HEK293 (cell line): ENCODE results near the gene AMELY.

ENCODE experiments used
- CTCF ChIA-PET: fragments of 350-600 bp; formaldehyde crosslinking; extraction: SDS; loops from one replicate; lab custom pipeline; 2021; ENCODE audit warnings: antibody characterized with exemption; lab: Yijun Ruan, JAX
- POLR2A ChIA-PET: fragments of 300-600 bp; formaldehyde crosslinking; extraction: SDS; loops from one replicate; lab custom pipeline; 2020; ENCODE audit warnings: antibody characterized with exemption, inconsistent platforms; lab: Yijun Ruan, JAX
- H3K27ac ChIP-seq: fragments of 200-500 bp; sonication (Bioruptor generic); 2 replicates; pipeline ENCODE4 v1.5.1; 2014; ENCODE audit warnings: low read depth, low read length, control low read depth, inconsistent platforms; ENCODE audit errors: extremely low read depth
- H3K36me3 ChIP-seq, 2 experiments: fragments of 200-500 bp in 1 of 2; sonication (Bioruptor generic) in 1 of 2; 1 replicate in 1 of 2; 2 replicates in 1 of 2; pipeline ENCODE4 v1.5.1; 2014 to 2017; ENCODE audit warnings: inconsistent platforms in 2 of 2, low read length in 2 of 2; ENCODE audit not compliant: control insufficient read depth in 2 of 2, insufficient read depth in 1 of 2
- H3K4me1 ChIP-seq: fragments of 200-500 bp; sonication (Bioruptor generic); 2 replicates; pipeline ENCODE4 v1.5.1; 2014; ENCODE audit warnings: mild to moderate bottlenecking, low read length, inconsistent platforms; ENCODE audit not compliant: control insufficient read depth, insufficient read depth
- H3K4me3 ChIP-seq: 2 replicates; pipeline ENCODE4 v1.5.1; 2011; ENCODE audit warnings: low read depth, mild to moderate bottlenecking, control low read depth, low read length, moderate library complexity
- H3K9me3 ChIP-seq: fragments of 200-500 bp; sonication (Bioruptor generic); 2 replicates; pipeline ENCODE4 v1.5.1; 2014; ENCODE audit warnings: low read depth, low read length, inconsistent platforms; ENCODE audit not compliant: control insufficient read depth, insufficient read depth
- GLI4 ChIP-seq: fragments of 450-650 bp; formaldehyde crosslinking; IDR thresholded peaks from 2 replicates; pipeline ENCODE4 v1.5.1; 2016; ENCODE audit warnings: missing biosample characterization, missing genetic modification characterization
- KLF7 ChIP-seq: fragments of 450-650 bp; formaldehyde crosslinking; IDR thresholded peaks from 2 replicates; pipeline ENCODE4 v1.5.1; 2016; ENCODE audit warnings: missing biosample characterization, missing genetic modification characterization, borderline replicate concordance
- KLF8 ChIP-seq: fragments of 450-650 bp; formaldehyde crosslinking; IDR thresholded peaks from 2 replicates; pipeline ENCODE4 v1.5.1; 2016; ENCODE audit warnings: missing biosample characterization, missing genetic modification characterization
- MYNN ChIP-seq: fragments of 450-650 bp; formaldehyde crosslinking; IDR thresholded peaks from 2 replicates; pipeline ENCODE4 v1.5.1; 2016; ENCODE audit warnings: missing biosample characterization, missing genetic modification characterization, borderline replicate concordance
- PRDM10 ChIP-seq: fragments of 450-650 bp; formaldehyde crosslinking; IDR thresholded peaks from 2 replicates; pipeline ENCODE4 v1.5.1; 2016; ENCODE audit warnings: missing biosample characterization, missing genetic modification characterization
- PRDM4 ChIP-seq: fragments of 450-650 bp; formaldehyde crosslinking; IDR thresholded peaks from 2 replicates; pipeline ENCODE4 v1.5.1; 2017; ENCODE audit warnings: missing biosample characterization, missing genetic modification characterization
- SALL2 ChIP-seq: fragments of 450-650 bp; formaldehyde crosslinking; IDR thresholded peaks from 2 replicates; pipeline ENCODE4 v1.5.0; 2017; ENCODE audit warnings: missing biosample characterization, mild to moderate bottlenecking, missing genetic modification characterization, borderline replicate concordance
- SETDB1 ChIP-seq: IDR thresholded peaks from one replicate; pipeline ENCODE4 v1.6.1; 2017; ENCODE audit warnings: mild to moderate bottlenecking, low read length, moderate library complexity, mixed read lengths; ENCODE audit not compliant: insufficient read length
- TSHZ1 ChIP-seq: fragments of 450-650 bp; formaldehyde crosslinking; IDR thresholded peaks from 2 replicates; pipeline ENCODE4 v1.5.1; 2016; ENCODE audit warnings: missing biosample characterization, missing genetic modification characterization, borderline replicate concordance
- ZNF133 ChIP-seq: fragments of 450-650 bp; formaldehyde crosslinking; IDR thresholded peaks from 2 replicates; pipeline ENCODE4 v1.5.1; 2016; ENCODE audit warnings: missing biosample characterization, missing genetic modification characterization
- ZNF157 ChIP-seq: fragments of 450-650 bp; formaldehyde crosslinking; IDR thresholded peaks from 2 replicates; pipeline ENCODE4 v1.5.1; 2016; ENCODE audit warnings: missing biosample characterization, missing genetic modification characterization
- ZNF19 ChIP-seq: fragments of 450-650 bp; formaldehyde crosslinking; IDR thresholded peaks from 2 replicates; pipeline ENCODE4; 2016; ENCODE audit warnings: missing biosample characterization, missing genetic modification characterization, low read depth
- ZNF211 ChIP-seq: fragments of 450-650 bp; formaldehyde crosslinking; IDR thresholded peaks from 2 replicates; pipeline ENCODE4 v1.5.1; 2016; ENCODE audit warnings: low read depth, missing biosample characterization, missing genetic modification characterization
- ZNF266 ChIP-seq: fragments of 450-650 bp; formaldehyde crosslinking; IDR thresholded peaks from 2 replicates; pipeline ENCODE4 v1.5.1; 2016; ENCODE audit warnings: missing biosample characterization, missing genetic modification characterization, low read depth
- ZNF292 ChIP-seq: fragments of 450-650 bp; formaldehyde crosslinking; IDR thresholded peaks from 2 replicates; pipeline ENCODE4 v1.5.1; 2016; ENCODE audit warnings: low read depth, missing biosample characterization, missing genetic modification characterization, borderline replicate concordance
- ZNF335 ChIP-seq: fragments of 450-650 bp; formaldehyde crosslinking; conservative IDR thresholded peaks from 2 replicates; pipeline ENCODE4 v1.5.1; 2016; ENCODE audit warnings: missing biosample characterization, missing genetic modification characterization
- ZNF37A ChIP-seq: fragments of 450-650 bp; IDR thresholded peaks from 2 replicates; pipeline ENCODE4 v1.5.1; 2018; ENCODE audit warnings: missing biosample characterization, missing genetic modification characterization
- ZNF426 ChIP-seq: fragments of 450-650 bp; formaldehyde crosslinking; IDR thresholded peaks from 2 replicates; pipeline ENCODE4 v1.5.1; 2017; ENCODE audit warnings: missing biosample characterization, missing genetic modification characterization, mild to moderate bottlenecking, inconsistent platforms, moderate library complexity
- ZNF473 ChIP-seq: fragments of 450-650 bp; formaldehyde crosslinking; IDR thresholded peaks from 2 replicates; pipeline ENCODE4 v1.5.1; 2017; ENCODE audit warnings: missing biosample characterization, missing genetic modification characterization
- ZNF549 ChIP-seq: fragments of 450-650 bp; IDR thresholded peaks from 2 replicates; pipeline ENCODE4 v1.5.1; 2018; ENCODE audit warnings: missing biosample characterization, missing genetic modification characterization, mild to moderate bottlenecking, inconsistent platforms, moderate library complexity
- ZNF585B ChIP-seq: fragments of 450-650 bp; formaldehyde crosslinking; IDR thresholded peaks from 2 replicates; pipeline ENCODE4 v1.5.1; 2016; ENCODE audit warnings: missing biosample characterization, missing genetic modification characterization
- ZNF596 ChIP-seq: fragments of 450-650 bp; IDR thresholded peaks from 2 replicates; pipeline ENCODE4 v1.5.0; 2018; ENCODE audit warnings: missing biosample characterization, mild to moderate bottlenecking, missing genetic modification characterization, moderate library complexity
- ZNF830 ChIP-seq: fragments of 450-650 bp; IDR thresholded peaks from 2 replicates; pipeline ENCODE4 v1.5.0; 2018; ENCODE audit warnings: missing biosample characterization, missing genetic modification characterization, low read depth, mild to moderate bottlenecking, moderate library complexity
- ZNF843 ChIP-seq: fragments of 450-650 bp; formaldehyde crosslinking; IDR thresholded peaks from 2 replicates; pipeline ENCODE4 v1.5.1; 2016; ENCODE audit warnings: missing biosample characterization, missing genetic modification characterization

AMELY gene

GRCh38 chrY:6935497-6935896, 23.9 kb upstream of the AMELY start:
- POLR2A ChIA-PET = no interaction called here
- CTCF ChIA-PET = no interaction called here
- no peaks in the 10 kb centered on the region for H3K9me3 ChIP-seq
- H3K4me1 ChIP-seq = no peaks in the 10 kb centered on the region
- H3K27ac ChIP-seq = no peak overlapping the region
- TF ChIP-seq PRDM10 (tag by site-specific recombination) (no peak), ZNF426 (tag by site-specific recombination) (no peak), ZNF843 (tag by site-specific recombination) (no peak), ZNF37A (tag by site-specific recombination) (no peak), SETDB1 (no peak), KLF7 (tag by site-specific recombination) (no peak), ZNF335 (tag by site-specific recombination) (no peak)
- no peaks in the 10 kb centered on the region for H3K36me3 ChIP-seq
- H3K4me3 ChIP-seq = no peak overlapping the region

- POLR2A ChIA-PET = no interaction called here
- no peak overlapping the region for H3K27ac ChIP-seq
- H3K36me3 ChIP-seq = no peaks in the 10 kb centered on the region
- TF ChIP-seq TSHZ1 (tag by site-specific recombination) = no peak
- TF ChIP-seq ZNF473 = no peak
- TF ChIP-seq ZNF133 = no peak
- no peak for TF ChIP-seq SALL2 (tag by site-specific recombination)
- no peak for TF ChIP-seq ZNF585B (tag by site-specific recombination)
- TF ChIP-seq ZNF830 = no peak
- TF ChIP-seq, all 188 proteins: peak for 0
- Histone ChIP-seq H3K4me1 (no peaks in the 10 kb centered on the region), H3K9me3 (no peaks in the 10 kb centered on the region), H3K4me3 (no peak overlapping the region)
- CTCF ChIA-PET = no interaction called here
Observed at GRCh38 chrY:6931779-6932396, 20.3 kb upstream of the AMELY start.

- ChIA-PET POLR2A (no interaction called here), CTCF (no interaction called here)
- H3K4me1 ChIP-seq = no peaks in the 10 kb centered on the region
- no peak for TF ChIP-seq ZNF596 (tag by site-specific recombination)
- TF ChIP-seq PRDM4 (tag by site-specific recombination) = no peak
- no peak for TF ChIP-seq ZNF19 (tag by site-specific recombination)
- no peak for TF ChIP-seq GLI4 (tag by site-specific recombination)
- no peak for TF ChIP-seq KLF8 (tag by site-specific recombination)
- no peak for TF ChIP-seq ZNF266 (tag by site-specific recombination)
- TF ChIP-seq MYNN (tag by site-specific recombination) = no peak
- TF ChIP-seq ZNF292 (tag by site-specific recombination) = no peak
- no peak for TF ChIP-seq ZNF211 (tag by site-specific recombination)
- no peak for TF ChIP-seq ZNF549
- no peak for TF ChIP-seq ZNF157 (tag by site-specific recombination)
Observed at GRCh38 chrY:6929237-6929636, 17.7 kb upstream of the AMELY start.

More at GRCh38 chrY:6929237-6929636, 17.7 kb upstream of the AMELY start:
- Histone ChIP-seq H3K27ac (no peak overlapping the region), H3K36me3 (no peaks in the 10 kb centered on the region), H3K4me3 (no peak overlapping the region), H3K9me3 (no peaks in the 10 kb centered on the region)
